GM18907 (cell line): ENCODE results near the gene RNF32.

Experiments used
- ATAC-seq: cut with Tn5 transposase; IDR thresholded peaks from one replicate; pipeline ENCODE4 v1.9.1; 2021; ENCODE audit warnings: mild to moderate bottlenecking, moderate library complexity; ENCODE audit not compliant: unreplicated experiment

RNF32 gene

GRCh38 chr7:156725936-156726335, 85.4 kb downstream of the RNF32 start:
- no peak for ATAC-seq
